BE2C (cell line): Measurements from ENCODE around the gene TOR2A.
A peak's percentile ranks its signal among the peaks of the same experiment; 100 is the strongest.

Experiments used
- DNase-seq: peaks from one replicate; pipeline ENCODE4 v3.0.0-alpha.2; 2020
- H3K27me3 ChIP-seq: fragments of 250-450 bp; sonication (Bioruptor Pico); 2 replicates; pipeline ENCODE4 v1.5.1; 2020; ENCODE audit warnings: mild to moderate bottlenecking
- H3K36me3 ChIP-seq: fragments of 250-450 bp; sonication (Bioruptor Pico); 2 replicates; pipeline ENCODE4 v1.5.1; 2020; ENCODE audit warnings: mild to moderate bottlenecking
- H3K4me1 ChIP-seq: fragments of 250-450 bp; sonication (Bioruptor Pico); 2 replicates; pipeline ENCODE4 v1.5.1; 2020
- H3K4me3 ChIP-seq: 2 replicates; pipeline ENCODE4 v1.5.1; 2011; ENCODE audit warnings: low read depth, low read length
- H3K9me3 ChIP-seq: fragments of 250-450 bp; sonication (Bioruptor Pico); 2 replicates; pipeline ENCODE4 v1.5.1; 2020
- CTCF ChIP-seq: IDR thresholded peaks from 2 replicates; pipeline ENCODE4 v1.5.1; 2012; ENCODE audit warnings: mild to moderate bottlenecking, low read depth, low read length

TOR2A gene

GRCh38 chr9:127773981-127774380, 38.9 kb upstream of the TOR2A start:
- Histone ChIP-seq H3K27me3 (no peaks in the 10 kb centered on the region), H3K4me1 (peaks cover 9% of the 10 kb centered on the region), H3K36me3 (no peaks in the 10 kb centered on the region), H3K4me3 (no peak overlapping the region), H3K9me3 (no peaks in the 10 kb centered on the region)
- no peak for TF ChIP-seq CTCF
- DNase-seq = no peak

- H3K4me1 ChIP-seq = peaks cover 4% of the 10 kb centered on the region
- H3K9me3 ChIP-seq = no peaks in the 10 kb centered on the region
- no peaks in the 10 kb centered on the region for H3K36me3 ChIP-seq
- H3K27me3 ChIP-seq = no peaks in the 10 kb centered on the region
- DNase-seq = no peak
- no peak for TF ChIP-seq CTCF
- no peak overlapping the region for H3K4me3 ChIP-seq
Measured at GRCh38 chr9:127773272-127773671, 38.2 kb upstream of the TOR2A start.

- H3K4me3 ChIP-seq = no peak overlapping the region
- H3K27me3 ChIP-seq = no peaks in the 10 kb centered on the region
- TF ChIP-seq CTCF = no peak
- H3K36me3 ChIP-seq = no peaks in the 10 kb centered on the region
- no peaks in the 10 kb centered on the region for H3K9me3 ChIP-seq
- peaks cover 11% of the 10 kb centered on the region for H3K4me1 ChIP-seq
- no peak for DNase-seq
Measured at GRCh38 chr9:127772603-127773002, 37.5 kb upstream of the TOR2A start.

GRCh38 chr9:127771570-127772189, 36.6 kb upstream of the TOR2A start:
- no peak for DNase-seq
- H3K4me3 ChIP-seq = peak overlapping the region; percentile 37
- no peak for TF ChIP-seq CTCF
- no peaks in the 10 kb centered on the region for H3K27me3 ChIP-seq
- no peaks in the 10 kb centered on the region for H3K36me3 ChIP-seq
- H3K9me3 ChIP-seq = no peaks in the 10 kb centered on the region
- H3K4me1 ChIP-seq = peaks cover 11% of the 10 kb centered on the region

- TF ChIP-seq CTCF = no peak
- Histone ChIP-seq H3K4me1 (peaks cover 9% of the 10 kb centered on the region), H3K9me3 (no peaks in the 10 kb centered on the region), H3K4me3 (peak overlapping the region; percentile 43), H3K36me3 (no peaks in the 10 kb centered on the region), H3K27me3 (no peaks in the 10 kb centered on the region)
- peak; percentile 100 for DNase-seq
Measured at GRCh38 chr9:127770905-127771569, 35.9 kb upstream of the TOR2A start.

GRCh38 chr9:127770583-127770904, 35.5 kb upstream of the TOR2A start:
- DNase-seq = no peak
- Histone ChIP-seq H3K27me3 (no peaks in the 10 kb centered on the region), H3K9me3 (no peaks in the 10 kb centered on the region), H3K36me3 (no peaks in the 10 kb centered on the region), H3K4me1 (peaks cover 9% of the 10 kb centered on the region), H3K4me3 (peak overlapping the region; percentile 43; the same call in 1 of the 2 replicates)
- no peak for TF ChIP-seq CTCF
